Mucosa of stomach (tissue), 1 donor: ENCODE data around the gene AFDN.

Experiments
- H3K27me3 ChIP-seq: one replicate; pipeline ENCODE4 v1.7.0; 2013; ENCODE audit warnings: mild to moderate bottlenecking, low read length; ENCODE audit not compliant: control insufficient read depth, insufficient read depth
- H3K36me3 ChIP-seq: one replicate; pipeline ENCODE4 v1.7.0; 2013; ENCODE audit warnings: low read length; ENCODE audit not compliant: control insufficient read depth, insufficient read depth
- H3K4me1 ChIP-seq: one replicate; pipeline ENCODE4 v1.7.0; 2013; ENCODE audit warnings: mild to moderate bottlenecking, low read length; ENCODE audit not compliant: control insufficient read depth, insufficient read depth
- H3K4me3 ChIP-seq: one replicate; pipeline ENCODE4 v1.7.0; 2013; ENCODE audit warnings: low read length
- H3K9ac ChIP-seq: one replicate; pipeline ENCODE4 v1.7.0; 2013; ENCODE audit warnings: mild to moderate bottlenecking, low read length, moderate library complexity
- H3K9me3 ChIP-seq: one replicate; pipeline ENCODE4 v1.7.0; 2013; ENCODE audit warnings: mild to moderate bottlenecking, low read length, moderate library complexity; ENCODE audit not compliant: control insufficient read depth
- donor health status: Pancreatic carcinoma.

Gene AFDN

GRCh38 chr6:167987396-167988153 is 160.9 kb downstream of the AFDN start:
- Histone ChIP-seq H3K4me1 (no peaks in the 10 kb centered on the region), H3K9me3 (no peaks in the 10 kb centered on the region), H3K4me3 (no peak overlapping the region), H3K36me3 (no peaks in the 10 kb centered on the region), H3K9ac (no peak overlapping the region), H3K27me3 (no peaks in the 10 kb centered on the region)

DNA sequence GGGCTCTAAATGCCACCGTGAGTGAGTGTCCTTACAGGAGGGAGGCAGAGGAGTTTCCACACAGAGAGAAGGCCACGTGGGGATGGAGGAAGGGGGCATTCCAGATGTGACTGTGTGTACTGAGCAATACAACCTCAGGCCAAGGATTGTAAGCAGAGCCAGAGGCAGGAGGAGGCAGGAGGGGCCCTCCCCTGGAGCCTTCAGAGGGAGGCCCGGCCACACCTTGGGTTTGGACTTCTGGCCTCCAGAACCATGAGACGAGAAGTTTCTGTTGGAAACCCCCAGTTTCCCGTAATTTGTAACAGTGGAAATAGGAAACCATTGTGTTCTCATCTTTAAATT is 161.4 kb downstream of the AFDN start:
- Histone ChIP-seq H3K9me3 (no peaks in the 10 kb centered on the region), H3K36me3 (no peaks in the 10 kb centered on the region), H3K4me3 (no peak overlapping the region)

DNA sequence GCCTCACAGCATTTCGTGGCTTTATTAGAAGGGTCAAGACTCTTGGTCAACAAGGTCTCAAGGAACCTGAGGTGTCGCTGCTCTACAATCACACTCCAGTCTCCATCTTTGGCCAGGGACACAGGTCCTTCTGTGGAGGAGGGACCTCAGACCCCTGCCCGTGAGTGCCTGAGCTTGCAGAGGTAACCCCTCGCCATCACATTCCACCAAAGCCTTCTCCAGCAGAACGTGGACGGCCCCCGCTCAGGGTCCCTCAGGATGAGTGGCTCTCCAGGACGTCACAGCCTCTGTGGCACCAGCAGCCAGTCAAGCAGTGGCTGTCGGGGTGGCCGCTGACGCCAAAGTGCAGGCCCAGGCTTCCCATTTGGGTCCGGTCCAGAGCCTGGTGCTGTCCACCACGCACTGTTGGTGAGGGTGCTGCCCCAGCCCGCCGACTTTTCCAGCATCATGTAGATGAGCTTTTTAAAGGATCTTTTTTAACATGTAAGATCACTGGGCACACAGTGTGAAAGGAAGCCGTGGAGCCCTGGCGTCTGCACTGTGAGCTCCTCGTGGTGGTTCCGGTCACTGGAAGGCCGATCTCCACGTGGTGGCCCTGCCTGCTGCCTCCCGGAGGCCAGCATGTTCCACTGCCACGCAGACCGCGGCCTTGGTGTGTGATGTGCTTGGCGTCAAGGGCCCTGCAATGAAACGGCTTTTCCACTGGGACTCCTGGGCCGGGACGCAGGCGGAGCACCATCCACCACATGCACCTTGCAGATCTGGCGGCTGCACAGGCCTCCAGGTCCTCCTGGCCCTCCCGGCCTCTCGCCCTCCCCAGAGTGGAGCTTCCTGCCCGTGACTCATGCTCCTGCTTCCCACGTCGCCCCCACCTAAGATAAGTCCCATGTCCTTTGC is 162.5 kb downstream of the AFDN start:
- Histone ChIP-seq H3K27me3 (no peaks in the 10 kb centered on the region), H3K36me3 (no peaks in the 10 kb centered on the region), H3K9me3 (no peaks in the 10 kb centered on the region), H3K4me1 (no peaks in the 10 kb centered on the region), H3K4me3 (no peak overlapping the region), H3K9ac (no peak overlapping the region)

More for the DNA sequence above, 161.4 kb downstream of the AFDN start:
- Histone ChIP-seq H3K9ac (no peak overlapping the region), H3K4me1 (no peaks in the 10 kb centered on the region), H3K27me3 (no peaks in the 10 kb centered on the region)

GRCh38 chr6:167990016-167990945 is 163.6 kb downstream of the AFDN start:
- Histone ChIP-seq H3K9ac (no peak overlapping the region), H3K36me3 (no peaks in the 10 kb centered on the region), H3K27me3 (no peaks in the 10 kb centered on the region), H3K4me1 (no peaks in the 10 kb centered on the region), H3K9me3 (no peaks in the 10 kb centered on the region), H3K4me3 (no peak overlapping the region)

GRCh38 chr6:167993169-167993568 is 166.5 kb downstream of the AFDN start:
- Histone ChIP-seq H3K4me1 (no peaks in the 10 kb centered on the region), H3K9ac (no peak overlapping the region), H3K4me3 (no peak overlapping the region), H3K9me3 (no peaks in the 10 kb centered on the region), H3K36me3 (no peaks in the 10 kb centered on the region), H3K27me3 (no peaks in the 10 kb centered on the region)

- Histone ChIP-seq H3K9me3 (no peaks in the 10 kb centered on the region), H3K36me3 (no peaks in the 10 kb centered on the region), H3K9ac (no peak overlapping the region), H3K4me3 (no peak overlapping the region), H3K27me3 (no peaks in the 10 kb centered on the region), H3K4me1 (no peaks in the 10 kb centered on the region)
These were observed 167.1 kb downstream of the AFDN start for GRCh38 chr6:167993831-167994230.

DNA sequence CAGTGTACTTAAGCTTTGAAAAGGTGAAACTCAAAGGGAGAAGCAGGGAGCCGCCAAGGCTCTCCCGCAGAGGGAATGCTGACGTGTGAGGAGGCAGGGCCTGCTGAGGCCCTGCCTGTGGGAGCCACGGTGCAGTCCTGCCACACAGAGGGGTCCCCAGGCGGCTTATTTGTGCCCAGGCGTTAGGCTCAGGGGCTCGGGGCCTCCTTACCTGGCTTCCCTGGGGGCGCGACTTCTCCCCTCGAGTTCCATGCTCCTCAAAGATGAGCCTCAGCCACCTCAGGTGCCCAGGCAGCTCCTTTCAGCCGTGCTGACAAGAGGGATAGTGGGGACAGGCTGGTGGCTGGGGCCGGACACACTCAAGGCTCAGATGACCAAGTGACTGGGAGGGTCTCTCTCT is 168.6 kb downstream of the AFDN start:
- H3K9me3 ChIP-seq, result no peaks in the 10 kb centered on the region
- H3K4me1 ChIP-seq, result no peaks in the 10 kb centered on the region
- H3K27me3 ChIP-seq, result no peaks in the 10 kb centered on the region
- H3K36me3 ChIP-seq, result no peaks in the 10 kb centered on the region
- no peak overlapping the region for H3K9ac ChIP-seq
- H3K4me3 ChIP-seq, result no peak overlapping the region

DNA sequence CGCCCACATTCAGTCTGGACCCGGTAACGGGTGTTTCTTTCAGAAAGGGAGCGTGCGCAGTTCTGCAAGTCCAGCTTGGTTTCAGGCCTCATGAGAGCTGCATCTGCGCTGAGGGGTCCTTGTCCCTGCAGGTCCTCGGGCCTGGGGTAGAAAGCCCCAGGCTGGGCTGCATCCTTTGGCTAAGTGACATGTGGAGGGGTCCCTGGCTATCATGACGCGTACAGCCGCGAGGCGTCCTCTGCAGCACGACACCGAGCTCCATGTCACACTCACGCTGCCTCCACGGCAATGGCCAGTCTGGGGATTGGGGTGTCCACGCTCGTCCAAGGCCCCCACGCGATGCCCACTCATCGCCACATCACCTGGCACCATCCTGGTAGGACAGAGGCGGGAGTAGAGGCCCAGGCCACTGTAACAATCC is 169.0 kb downstream of the AFDN start:
- H3K4me3 ChIP-seq, result no peak overlapping the region

DNA sequence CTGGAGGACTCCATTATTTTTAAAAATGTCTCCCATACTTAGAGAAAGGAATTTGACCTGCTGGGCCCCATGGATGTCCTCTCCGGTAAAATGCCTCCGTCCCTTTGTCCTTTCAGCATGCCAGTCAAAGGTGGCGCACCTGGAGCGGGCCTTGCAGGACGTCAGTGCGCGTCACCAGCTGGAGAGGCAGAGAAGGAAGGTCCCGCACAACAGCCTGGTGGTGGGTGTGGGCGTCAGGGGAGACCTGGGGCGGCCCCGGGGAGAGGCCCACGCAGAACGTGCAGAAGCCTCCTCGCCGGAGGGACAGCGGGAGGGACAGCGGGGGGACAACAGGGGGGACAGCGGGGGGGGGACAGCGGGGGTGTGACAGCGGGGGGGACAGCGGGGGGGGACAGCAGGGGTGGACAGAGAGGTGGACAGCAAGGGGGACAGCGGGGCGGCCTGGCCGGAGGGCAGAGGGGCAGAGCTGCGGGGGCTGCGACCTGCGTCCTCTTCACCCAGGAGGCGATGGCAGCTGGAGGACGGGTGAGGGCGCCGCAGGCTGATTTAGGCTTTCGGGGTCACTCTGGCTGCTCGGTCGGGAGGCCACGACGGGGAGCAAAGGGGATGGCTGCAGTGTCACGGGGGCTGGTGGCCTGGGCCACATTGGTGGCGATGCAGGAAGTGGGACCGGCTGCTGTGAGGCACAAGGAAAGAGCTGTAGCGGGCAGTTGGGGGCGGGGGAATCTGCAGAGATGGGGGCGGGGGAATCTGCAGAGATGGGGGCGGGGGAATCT is 169.9 kb downstream of the AFDN start:
- Histone ChIP-seq H3K9ac (no peak overlapping the region), H3K27me3 (no peaks in the 10 kb centered on the region), H3K4me1 (no peaks in the 10 kb centered on the region), H3K36me3 (no peaks in the 10 kb centered on the region), H3K9me3 (no peaks in the 10 kb centered on the region), H3K4me3 (no peak overlapping the region)

More for the DNA sequence above, 169.0 kb downstream of the AFDN start:
- H3K27me3 ChIP-seq, result no peaks in the 10 kb centered on the region
- H3K4me1 ChIP-seq, result no peaks in the 10 kb centered on the region
- H3K36me3 ChIP-seq, result no peaks in the 10 kb centered on the region
- H3K9me3 ChIP-seq, result no peaks in the 10 kb centered on the region
- no peak overlapping the region for H3K9ac ChIP-seq

GRCh38 chr6:167997642-167998041 is 170.9 kb downstream of the AFDN start, which contains the start of gene KIF25:
TSS of gene KIF25 (plus strand) at chr6:167997671. CDS start at chr6:168029586, 31,915 bp downstream.
- H3K4me3 ChIP-seq, result no peak within 1 kb of the TSS
- no peaks in the 10 kb centered on the region for H3K27me3 ChIP-seq
- no peaks in the 10 kb centered on the region for H3K4me1 ChIP-seq
- no peak within 1 kb of the TSS for H3K9ac ChIP-seq
- H3K9me3 ChIP-seq, result no peaks in the 10 kb centered on the region
- no peaks in the 10 kb centered on the region for H3K36me3 ChIP-seq

DNA sequence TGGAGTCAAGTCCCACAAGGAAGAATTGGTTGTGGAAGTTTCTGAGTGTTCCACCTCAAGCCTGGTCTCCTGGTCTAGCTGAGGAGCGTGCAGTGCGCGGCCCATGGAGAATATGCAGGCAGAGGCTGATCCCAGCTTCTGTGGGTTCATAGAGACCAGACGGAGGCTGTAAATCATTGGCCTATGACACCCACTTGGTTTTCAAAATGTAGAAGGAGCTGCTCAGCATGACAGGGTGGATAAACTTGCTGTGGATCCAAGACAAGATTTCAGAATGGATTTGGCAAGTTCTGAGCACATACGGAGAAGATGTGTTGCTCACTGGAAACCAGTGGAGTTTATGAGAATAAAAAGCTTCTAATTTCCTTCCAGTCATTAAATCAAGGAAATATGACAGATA is 171.5 kb downstream of the AFDN start:
- no peaks in the 10 kb centered on the region for H3K4me1 ChIP-seq
- no peaks in the 10 kb centered on the region for H3K36me3 ChIP-seq
- H3K4me3 ChIP-seq, result no peak overlapping the region
- H3K27me3 ChIP-seq, result no peaks in the 10 kb centered on the region
- H3K9ac ChIP-seq, result no peak overlapping the region
- H3K9me3 ChIP-seq, result no peaks in the 10 kb centered on the region
